Cerebellar cortex (tissue), 1 donor: Measurements from ENCODE around the gene CHN2.

ENCODE experiments used
- DNase-seq: peaks from one replicate; pipeline ENCODE4 v3.0.0-alpha.2; 2015; ENCODE audit warnings: low spot score

Gene CHN2

DNA sequence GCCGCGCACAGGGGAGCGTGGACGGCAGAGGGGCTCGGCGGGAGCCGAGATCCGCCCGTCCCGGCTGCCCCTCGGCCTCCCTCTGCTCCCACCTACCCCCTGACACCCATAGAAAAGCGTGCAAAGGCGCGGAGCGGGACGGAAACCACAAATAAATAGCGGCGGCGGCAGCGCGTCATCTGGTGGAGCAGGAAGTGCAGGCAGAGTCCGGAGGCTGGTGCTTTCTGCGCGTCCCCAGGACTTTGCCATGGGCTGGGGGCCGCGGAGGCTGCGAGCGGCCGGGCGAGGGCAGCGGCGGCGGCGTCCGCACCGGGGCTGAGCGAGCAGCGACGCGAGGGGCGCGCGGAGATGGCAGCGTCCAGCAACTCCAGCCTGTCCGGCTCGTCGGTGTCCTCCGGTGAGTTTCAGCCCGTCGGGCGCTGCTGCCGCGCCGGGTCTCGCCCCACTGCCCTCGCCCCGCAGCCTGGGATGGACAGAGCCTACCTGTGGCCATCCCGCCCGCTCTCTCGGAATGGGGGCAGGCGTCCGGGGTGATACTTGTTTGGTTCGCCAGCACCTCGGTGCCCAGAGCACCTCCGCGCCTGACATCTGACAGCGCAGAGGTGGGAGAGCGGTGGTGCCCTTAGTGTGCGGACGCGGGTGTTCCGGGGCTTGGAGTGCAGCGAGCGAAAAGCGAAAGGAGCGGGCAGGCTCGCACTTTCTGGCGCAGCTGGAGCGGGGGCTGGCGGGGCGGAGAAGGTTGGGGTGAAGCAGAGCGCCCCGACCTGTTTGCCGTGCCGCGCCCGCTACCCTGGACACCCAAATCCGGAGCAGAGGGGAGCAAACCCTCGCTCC lies at the start of gene CHN2:
Gene CHN2, plus strand, starts transcription at position 182 of the 834 bp plus-strand sequence.
- peak; percentile 57 for DNase-seq

DNA sequence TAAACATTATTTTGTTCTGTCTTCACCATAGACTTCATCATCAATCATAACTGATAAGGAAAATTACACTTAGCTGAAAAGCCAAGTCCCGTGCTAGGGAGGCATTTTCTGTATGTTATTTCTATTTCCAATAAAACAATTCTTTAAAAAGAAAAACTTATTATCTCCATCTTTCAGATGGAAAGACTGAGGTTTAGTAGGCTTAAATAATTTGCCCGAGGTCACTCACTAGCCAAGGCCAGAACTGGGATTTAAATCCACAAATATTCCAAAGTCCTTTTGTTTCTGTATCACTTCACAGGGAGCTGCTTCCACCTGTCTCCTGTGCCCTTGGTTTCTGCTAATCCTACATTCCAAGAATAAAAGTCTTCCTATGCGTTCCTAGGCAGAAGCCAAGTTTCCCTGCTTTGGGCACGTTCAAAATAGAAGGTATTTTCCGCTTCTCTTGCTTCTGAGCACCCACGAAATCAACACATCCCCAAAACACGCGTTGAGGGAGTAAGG lies 49.0 kb upstream of the CHN2 start:
- peak; percentile 25 for DNase-seq

DNA sequence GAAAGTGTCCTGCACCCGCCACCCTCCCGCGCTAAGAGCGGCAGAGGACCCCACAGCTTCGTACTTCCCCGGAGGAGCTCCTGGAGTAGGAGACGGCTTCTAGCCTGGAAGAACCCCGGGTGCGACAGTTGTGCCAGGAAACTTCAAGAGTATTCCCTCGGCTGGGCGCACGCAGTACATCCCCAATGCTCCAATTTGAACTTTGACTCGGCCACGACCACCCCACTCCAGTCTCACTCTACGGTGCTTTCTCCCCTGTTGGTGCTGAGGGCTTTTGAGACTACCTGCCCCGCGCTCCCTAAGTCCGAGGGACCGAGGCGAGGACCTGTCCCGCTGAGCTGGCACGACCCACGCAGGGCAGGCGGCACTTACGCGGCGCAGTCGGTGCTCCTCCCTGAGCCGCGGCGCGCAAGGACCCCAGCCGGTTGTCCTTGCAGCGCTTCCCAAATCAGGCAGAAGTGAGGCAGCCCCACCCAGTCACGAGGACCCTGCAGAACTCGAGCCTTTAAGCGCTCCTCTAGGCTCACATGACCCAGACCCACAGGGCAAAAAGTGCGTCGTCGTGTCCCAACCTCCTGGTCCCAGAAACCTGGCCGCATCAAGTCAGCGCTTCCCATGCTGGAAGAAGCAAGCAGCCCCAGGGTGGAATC lies 48.4 kb upstream of the CHN2 start, which contains the start of gene CPVL:
Gene CPVL, minus strand, starts transcription at position 481 of the 650 bp plus-strand sequence. CDS start 25,476 bp downstream, outside the sequence.
- peak; percentile 24 for DNase-seq

DNA sequence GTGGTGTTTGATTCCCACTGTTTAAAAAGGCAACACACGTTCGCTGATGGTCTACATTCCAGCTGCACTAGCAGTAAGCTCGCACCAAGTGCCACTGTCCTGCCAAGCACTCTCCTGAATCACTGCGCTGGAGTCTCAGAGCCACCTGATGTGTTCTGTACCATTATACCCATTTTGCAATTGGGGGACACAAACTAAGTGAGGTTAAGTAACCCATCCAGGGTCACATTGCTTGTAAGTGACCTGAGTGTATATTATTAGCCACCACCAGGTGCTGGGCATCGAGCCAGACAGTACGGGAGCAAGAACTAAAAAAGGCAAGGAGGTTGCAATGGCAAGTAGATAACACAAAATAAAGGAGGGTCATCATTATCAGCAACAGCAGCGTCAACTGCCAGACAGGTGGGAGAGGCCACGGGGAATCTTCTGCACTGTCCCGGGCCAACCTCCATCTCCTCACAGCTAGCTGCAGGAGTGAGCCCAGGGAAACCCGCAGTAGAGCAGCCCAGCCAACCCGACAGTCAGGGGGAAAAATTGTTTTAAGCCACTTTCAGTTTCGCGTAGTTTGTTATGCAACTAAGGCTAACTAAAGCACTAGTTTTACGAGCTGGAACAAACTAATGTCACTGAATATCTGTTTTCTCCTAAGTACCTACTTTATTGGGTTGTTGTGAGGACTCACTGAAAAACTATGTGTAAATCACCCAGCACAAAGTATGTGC lies 47.5 kb upstream of the CHN2 start:
- peak; percentile 37 for DNase-seq

DNA sequence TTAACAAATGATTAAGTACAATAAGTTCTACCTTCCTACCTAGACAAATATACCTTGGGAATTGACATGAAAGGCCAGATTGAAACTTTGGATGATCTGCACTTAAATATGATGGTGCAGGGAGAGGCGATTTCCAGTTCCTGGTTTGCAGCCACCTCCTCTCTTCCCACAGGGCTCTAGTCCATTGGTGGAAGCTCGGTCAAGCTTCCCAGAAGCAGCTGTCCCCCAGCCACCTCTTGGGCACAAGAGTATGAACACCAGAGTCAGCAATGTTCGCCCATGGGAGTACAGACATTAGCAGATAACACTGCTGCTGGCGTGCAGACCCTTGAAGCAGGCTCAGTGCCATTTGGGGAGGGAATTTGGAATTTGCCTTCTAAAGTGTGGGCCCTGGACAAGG lies 46.8 kb upstream of the CHN2 start:
- no peak for DNase-seq

DNA sequence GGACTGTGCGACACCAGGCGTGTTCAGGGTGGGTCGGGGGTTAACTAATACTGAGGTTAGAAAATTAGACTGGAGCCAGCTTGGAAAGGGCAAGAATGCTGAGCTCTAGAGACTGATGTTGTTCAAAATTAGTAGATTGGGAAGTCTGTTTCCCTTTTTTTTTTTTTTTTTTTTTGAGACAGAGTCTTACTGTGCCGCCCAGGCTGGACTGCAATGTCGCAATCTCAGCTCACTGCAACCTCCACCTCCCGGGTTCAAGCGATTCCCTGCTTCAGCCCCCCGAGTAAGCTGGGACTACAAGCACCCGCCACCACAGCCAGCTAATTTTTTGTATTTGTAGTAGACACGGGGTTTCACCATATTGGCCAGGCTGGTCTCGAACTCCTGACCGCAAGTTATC lies 45.5 kb upstream of the CHN2 start:
- no peak for DNase-seq

DNA sequence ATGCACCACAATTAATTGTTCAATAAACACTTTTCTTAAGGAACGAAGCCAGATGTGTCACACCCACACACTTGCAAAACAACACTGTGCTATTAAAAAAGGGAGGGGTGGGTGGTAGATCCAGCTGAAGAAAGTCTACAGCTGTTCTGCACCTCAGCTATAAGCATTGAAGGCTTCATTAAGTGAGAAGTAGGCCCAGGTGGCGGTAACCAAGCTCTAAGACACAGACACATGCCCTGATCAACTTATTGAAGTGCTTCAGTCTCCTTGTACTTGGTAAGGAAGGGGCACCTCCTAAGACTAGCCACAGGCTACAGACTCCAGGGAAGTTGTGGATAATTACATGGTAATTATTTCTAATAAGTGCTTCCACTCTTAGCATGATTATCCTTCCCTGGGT lies 43.7 kb upstream of the CHN2 start:
- DNase-seq, result no peak

DNA sequence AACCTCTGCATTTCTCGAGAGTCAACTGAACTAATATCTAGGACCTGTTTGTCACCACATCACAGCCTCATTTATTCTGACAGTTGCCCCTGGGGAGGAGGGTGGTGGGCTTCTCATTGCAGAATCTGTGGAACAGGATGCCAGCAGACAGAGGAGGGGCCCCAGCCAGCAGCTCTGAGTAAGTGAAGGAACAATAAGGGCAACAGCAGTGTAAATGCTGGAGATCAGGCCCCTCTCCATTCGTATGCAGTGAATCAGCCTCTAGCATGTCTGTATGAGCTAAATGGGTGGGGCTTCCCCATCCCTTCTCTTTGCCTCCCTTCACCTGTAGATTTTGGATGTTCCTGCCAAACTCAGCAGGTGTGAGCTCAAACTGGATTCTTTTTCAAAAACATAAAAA lies 40.5 kb upstream of the CHN2 start:
- DNase-seq, result no peak

DNA sequence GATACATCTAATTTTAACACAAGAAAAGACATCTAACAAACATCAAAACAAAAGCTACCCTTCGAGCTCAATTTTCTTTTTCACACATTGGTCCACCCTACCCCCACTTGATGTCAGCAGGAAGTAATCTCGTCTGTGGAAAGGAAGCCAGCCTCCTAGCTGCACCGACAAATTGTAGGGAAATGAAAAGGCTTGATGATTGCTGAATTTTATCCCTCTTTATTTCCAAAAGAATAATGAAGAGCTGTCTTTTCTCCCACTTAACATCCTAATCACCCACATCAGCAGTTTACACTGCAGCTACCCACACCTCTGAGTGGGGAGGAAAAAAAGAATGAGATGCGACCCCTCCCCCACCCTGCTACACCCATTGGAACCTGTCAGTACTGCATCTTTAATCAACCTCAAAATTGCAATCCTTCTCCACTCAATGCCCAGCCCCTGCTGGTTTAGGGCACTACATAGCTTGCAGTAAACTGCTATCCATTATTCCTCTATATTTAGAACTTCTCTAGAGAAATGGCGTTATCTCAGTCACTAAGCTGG lies 37.6 kb upstream of the CHN2 start:
- no peak for DNase-seq

DNA sequence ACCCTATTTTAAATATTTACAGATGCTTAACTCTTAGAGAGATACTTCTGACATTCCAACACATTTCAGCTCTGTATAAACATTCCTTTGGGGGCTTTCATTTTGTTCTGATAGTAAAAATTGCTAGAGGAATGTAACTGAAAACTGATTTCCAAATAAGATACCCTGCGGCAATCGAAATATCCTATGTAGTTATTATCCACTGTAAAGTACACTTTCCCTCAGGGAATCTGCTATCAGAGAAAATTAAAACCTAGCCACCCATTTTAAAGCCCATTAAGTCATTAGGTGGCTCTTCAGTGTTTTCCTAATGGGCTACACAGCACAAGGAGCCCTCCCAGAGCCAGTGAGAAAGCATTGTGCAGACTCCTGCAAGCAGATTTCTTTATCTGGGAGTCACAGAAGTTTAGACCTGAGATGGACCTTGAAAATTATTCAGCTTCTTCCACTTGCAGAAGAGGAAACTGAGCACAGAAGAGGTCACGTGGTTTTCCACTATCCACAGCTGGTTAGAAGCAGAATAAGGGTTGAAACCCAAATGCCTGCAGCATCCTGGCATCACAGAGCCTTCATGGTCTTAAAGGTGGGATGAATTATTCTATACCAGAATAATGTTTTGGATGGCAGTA lies 35.7 kb upstream of the CHN2 start:
- no peak for DNase-seq

DNA sequence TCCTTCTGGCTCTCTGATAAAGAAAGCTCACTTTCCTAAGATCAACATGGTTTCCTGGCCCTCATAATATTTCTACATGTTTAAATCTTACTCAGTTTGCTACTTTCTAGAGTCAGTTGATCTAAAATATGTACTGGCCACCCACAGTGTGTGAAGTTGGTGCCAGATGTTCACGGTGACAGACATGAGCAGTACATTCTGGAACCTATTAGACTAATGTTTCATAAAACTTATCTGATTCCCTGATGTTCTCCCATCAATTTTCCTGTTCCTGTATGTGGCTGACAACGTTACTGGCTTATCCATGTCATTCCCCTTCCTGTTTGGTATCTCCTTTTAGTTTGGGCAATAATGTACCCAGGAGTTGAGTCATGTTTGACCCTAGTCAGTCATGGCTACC lies 34.5 kb upstream of the CHN2 start:
- no peak for DNase-seq

DNA sequence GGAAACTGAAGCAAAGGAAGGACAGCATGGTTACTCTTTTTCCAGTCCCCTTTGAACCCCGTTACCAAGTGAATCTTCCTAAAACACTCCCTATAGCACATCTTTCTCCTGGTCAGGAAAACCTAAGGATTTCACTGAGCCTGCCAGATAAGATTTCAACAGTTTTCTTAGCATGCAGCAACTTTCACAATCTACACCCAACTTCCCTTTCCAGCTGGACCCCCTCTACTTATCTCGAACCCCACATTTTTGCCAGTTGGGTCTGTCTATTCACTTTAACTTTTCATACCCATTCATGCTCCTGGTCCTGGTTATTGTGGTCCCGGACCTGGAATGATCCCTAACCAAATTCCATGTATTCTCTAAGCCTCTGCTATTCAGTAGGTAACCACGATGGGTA lies 33.3 kb upstream of the CHN2 start:
- no peak for DNase-seq

DNA sequence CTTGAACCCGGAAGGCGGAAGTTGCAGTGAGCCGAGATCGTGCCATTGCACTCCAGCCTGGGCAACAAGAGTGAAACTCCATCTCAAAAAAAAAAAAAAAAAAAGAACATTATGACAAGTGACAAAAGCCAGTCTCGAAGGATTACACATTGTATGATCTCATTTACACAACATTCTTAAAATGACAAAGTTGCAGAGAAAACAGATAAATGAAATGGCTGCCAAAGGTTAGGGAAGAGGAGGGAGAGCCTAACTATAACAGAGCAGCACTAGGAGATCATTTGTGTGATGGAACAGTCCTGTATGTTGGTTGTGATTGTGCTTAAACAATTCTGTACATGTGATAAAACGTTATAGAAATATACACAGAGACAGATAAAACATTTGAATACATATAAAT lies 32.0 kb upstream of the CHN2 start:
- no peak for DNase-seq

DNA sequence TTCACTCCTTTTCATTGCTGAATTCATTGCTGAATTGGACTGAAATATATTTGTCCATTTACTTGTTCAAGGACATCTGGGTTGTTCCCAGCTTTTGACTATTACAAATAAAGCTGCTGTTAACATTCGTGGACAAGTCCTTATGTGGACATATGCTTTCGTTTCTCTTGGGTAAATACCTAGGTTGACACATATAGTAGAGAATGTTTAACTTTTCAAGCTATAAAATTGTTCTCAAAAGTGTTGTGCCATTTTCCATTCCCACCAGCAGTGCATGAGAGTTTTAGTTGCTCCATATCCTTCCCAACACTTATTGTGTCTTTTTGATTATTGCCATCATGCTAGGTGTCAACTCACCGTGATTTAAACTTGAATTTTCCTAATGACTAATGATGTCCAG lies 30.7 kb upstream of the CHN2 start:
- no peak for DNase-seq

DNA sequence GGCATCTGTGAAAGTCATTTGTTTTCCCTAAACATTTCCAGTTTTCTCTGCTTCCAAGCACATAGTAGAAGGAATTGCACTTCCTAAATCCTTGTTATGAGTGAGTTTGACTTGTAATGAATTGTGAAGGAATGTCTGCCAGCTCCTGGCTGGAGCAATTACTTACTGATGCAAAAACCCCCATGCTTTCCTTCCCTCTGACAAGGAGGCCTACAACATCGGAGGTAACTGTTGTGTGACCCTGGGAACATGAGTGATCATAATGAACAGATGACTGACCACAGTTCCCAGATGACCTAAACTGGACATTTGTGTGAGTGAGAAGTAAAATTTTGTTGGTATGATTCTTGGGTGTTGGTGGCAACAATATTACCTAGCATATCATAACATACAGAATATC lies 26.9 kb upstream of the CHN2 start:
- DNase-seq, result no peak

DNA sequence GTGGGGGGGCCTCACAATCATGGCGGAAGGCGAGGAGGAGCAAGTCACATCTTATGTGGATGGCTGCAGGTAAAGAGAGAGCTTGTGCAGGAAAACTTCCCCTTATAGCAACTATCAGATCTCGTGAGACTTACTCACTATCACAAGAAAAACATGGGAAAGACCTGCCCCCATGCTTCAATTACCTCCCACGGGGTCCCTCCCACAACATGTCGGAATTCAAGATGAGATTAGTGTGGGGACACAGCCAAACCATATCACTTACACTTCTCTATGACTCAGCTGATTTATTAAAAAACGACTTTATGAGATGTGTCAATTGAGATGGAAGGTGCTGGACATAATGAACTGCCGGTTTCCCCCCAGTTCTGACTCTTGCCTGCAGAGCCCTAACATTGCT lies 23.8 kb upstream of the CHN2 start:
- DNase-seq, result no peak

DNA sequence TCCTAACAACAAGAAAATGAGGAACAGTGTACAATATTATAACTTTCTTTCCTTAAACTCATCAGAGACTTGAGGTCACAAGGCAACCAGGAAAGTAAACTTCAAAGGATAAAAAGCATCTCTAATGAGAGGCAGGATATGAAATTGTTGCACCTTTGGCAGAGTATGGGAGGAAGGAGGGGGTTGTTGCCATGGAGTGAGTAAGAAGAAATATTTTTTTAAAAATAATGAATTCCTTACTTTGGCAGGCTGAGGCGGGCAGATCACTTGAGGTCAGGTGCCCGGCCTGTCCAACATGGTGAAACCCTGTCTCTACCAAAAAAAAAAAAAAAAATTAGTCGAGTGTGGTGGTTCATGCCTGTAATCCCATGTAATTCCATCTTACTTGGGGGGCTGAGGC lies 21.1 kb upstream of the CHN2 start:
- no peak for DNase-seq

DNA sequence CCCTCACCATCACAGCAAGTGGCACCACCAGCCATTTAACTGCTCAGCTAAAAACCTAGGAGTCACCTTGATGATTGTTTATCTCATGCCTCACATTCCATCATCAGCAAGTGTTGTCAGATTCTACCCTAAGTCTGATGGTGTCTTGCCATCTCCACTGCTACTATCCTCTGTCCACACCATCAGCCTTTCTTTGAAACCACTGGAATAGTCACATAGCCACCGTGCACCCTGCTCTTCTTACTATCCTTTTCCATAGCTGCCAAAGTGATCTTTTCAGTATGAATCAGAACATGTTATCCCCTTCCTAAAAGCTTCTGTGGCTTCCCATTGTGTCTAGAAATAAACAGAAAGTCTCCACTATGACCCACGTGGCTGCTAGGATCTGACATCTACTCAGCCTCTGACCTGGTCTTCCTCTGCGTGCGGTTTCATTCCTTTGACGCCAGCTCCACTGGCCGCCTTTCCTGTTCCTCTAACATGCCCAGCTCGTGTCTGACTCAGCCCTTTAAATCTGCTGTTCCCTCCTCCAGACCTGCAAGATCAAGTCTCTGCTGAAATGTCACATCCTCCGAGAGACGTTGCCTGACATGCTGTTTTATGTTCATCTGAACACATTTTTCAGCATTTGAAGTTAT lies 16.5 kb upstream of the CHN2 start:
- no peak for DNase-seq

DNA sequence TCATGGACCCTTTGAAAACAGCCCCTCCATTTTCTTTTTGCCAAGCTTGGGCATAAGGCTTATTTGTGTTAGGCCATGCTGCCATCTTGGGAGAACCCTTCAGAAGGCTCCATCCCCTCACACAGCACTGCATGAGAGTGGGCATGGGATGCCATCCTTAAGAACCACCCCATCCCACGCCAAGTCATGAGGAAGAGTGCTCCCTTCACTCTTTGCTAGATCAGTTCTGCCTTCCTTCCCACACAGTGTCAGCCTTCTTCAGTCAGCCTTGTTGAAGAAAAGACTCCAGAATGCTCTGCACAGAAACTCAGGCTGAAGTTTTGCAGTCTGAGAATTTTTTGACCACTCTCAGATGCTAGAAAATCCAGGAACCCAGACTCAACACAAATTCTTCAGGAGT lies 15.5 kb upstream of the CHN2 start:
- DNase-seq, result no peak

DNA sequence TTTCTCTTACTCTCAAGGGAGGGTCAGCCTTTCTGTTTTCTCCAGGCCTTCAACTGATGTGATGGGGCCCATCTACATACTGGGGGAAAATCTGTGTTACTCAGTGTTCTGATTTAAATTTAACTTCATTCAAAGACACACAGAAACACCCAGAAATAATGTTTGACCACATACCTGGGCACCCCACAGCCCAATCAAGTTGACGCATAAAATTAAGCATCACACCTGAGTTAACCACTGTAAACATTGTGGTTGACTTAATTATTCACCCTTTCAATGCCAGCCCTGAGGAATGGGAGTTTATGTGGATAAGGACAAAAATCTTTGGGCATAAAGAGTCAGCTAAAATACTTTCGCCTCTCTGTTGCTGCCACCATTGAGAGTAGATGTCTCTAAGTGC lies 10.0 kb upstream of the CHN2 start:
- DNase-seq, result no peak

DNA sequence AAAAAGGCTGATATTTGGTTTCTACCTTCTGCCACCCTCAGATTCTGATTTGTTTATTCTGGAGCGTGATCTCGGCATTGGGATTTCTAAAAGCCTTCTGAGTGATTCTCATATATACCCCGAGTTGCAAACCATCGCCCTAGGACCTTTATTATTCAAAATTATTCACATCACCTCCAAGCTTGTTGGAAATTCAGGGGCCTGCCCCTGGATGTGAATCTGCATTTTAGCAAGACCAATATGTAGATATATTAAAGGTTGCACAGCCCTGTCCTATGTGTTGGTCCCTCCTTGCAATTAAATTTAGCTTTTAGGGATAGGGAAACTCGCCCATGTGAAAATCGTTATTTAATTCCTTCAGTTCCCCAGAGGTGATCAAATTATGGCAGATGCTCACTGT lies 9.0 kb upstream of the CHN2 start:
- no peak for DNase-seq
